Upper lobe of left lung (tissue), 6 donors: ENCODE results near the gene NODAL. TPM values are rescaled to one million over a fixed set of nuclear protein-coding genes. Genes with fewer than 3 reads are reported as not detected.

ENCODE experiments used
- ATAC-seq, 2 donors: fragments of 200-7000 bp; cut with Tn5 transposase; one replicate each; pipeline ENCODE4 v1.9.1; 2022; ENCODE audit warnings: mild to moderate bottlenecking in 2 of 2, moderate library complexity in 2 of 2; ENCODE audit not compliant: low FRiP score in 2 of 2
- DNase-seq, 2 donors: peaks; one replicate each; pipeline ENCODE4 v3.0.0-alpha.2; 2019 to 2020
- H3K27ac ChIP-seq, 4 donors: fragments of 200-600 bp; sonication (generic); one replicate each; pipeline ENCODE4 v1.5.1; 2016 to 2019
- H3K27me3 ChIP-seq, 4 donors: fragments of 200-600 bp; sonication (generic); one replicate each; pipeline ENCODE4 v1.5.1; 2017 to 2019
- H3K36me3 ChIP-seq, 4 donors: fragments of 200-600 bp; sonication (generic); one replicate each; pipeline ENCODE4 v1.5.1; 2016 to 2019
- H3K4me1 ChIP-seq, 4 donors: fragments of 200-600 bp; sonication (generic); one replicate each; pipeline ENCODE4 v1.5.1; 2018 to 2019
- H3K4me3 ChIP-seq, 4 donors: fragments of 200-600 bp; sonication (generic); one replicate each; pipeline ENCODE4 v1.5.1; 2017 to 2019; ENCODE audit warnings: mild to moderate bottlenecking in 2 of 4, moderate library complexity in 1 of 4
- H3K9me3 ChIP-seq, 4 donors: fragments of 200-600 bp; sonication (generic); one replicate each; pipeline ENCODE4 v1.5.1; 2018 to 2019
- CTCF ChIP-seq, 6 experiments: fragments of 450-650 bp in 4 of 6; fragments of 200-600 bp in 2 of 6; sonication (generic) in 2 of 6; IDR thresholded peaks; one replicate each; pipeline ENCODE4 v1.5.1; 2016 to 2019; ENCODE audit warnings: antibody characterized with exemption in 6 of 6
- EP300 ChIP-seq, 4 donors: sonication (generic); formaldehyde crosslinking; IDR thresholded peaks; one replicate each; pipeline ENCODE4 v1.5.1; 2017; ENCODE audit warnings: antibody characterized with exemption in 4 of 4, control low read depth in 2 of 4
- POLR2A ChIP-seq, 4 donors: fragments of 450-650 bp; IDR thresholded peaks; one replicate each; pipeline ENCODE4 v1.5.1; 2016 to 2017; ENCODE audit warnings: antibody characterized with exemption in 4 of 4, mild to moderate bottlenecking in 2 of 4
- POLR2AphosphoS5 ChIP-seq, 2 donors: sonication (generic); formaldehyde crosslinking; IDR thresholded peaks; one replicate each; pipeline ENCODE4 v1.5.1; 2017; ENCODE audit warnings: antibody characterized with exemption in 2 of 2
- WGBS, 2 donors: methylation state at CpG; one replicate each; pipeline ENCODE4 v1.1.5; 2017 to 2018; 5-methylcytosine and 5-hydroxymethylcytosine counted together
- total RNA-seq, 6 donors: library from RNA; depleted of rRNA in 4 of 6; stranded (reverse); fragments of >200 nt in 4 of 6; gene quantifications; one replicate each; pipeline versions ENCODE4 v1.1.0 to v1.2.1, GENCODE V29; 2016 to 2021
- donor health status: DM: no; HTN: no; CAD: no; lungs with moderate emphysema.
- donor health status: DM: no; HTN: yes; CAD: no; lungs with severe emphysema.

Gene NODAL
- total RNA-seq, 6 donors from 2014 or later: not detected

GRCh38 chr10:70404787-70405036 lies 36.8 kb downstream of the NODAL start:
- ATAC-seq: peak in 1 of 2 donors; percentile 8
- no peaks in the 10 kb centered on the region for H3K27me3 ChIP-seq
- peak overlapping the region; percentile 96 to 100 (median 98) for H3K27ac ChIP-seq
- peak overlapping the region; percentile 79 to 99 (median 94) for H3K4me3 ChIP-seq
- TF ChIP-seq CTCF (IDR thresholded peaks at IDR 0.05): no peak
- TF ChIP-seq POLR2AphosphoS5 (IDR thresholded peaks at IDR 0.05): no peak
- TF ChIP-seq EP300 (IDR thresholded peaks at IDR 0.05): no peak
- TF ChIP-seq POLR2A (IDR thresholded peaks at IDR 0.05): no peak
- no peaks in the 10 kb centered on the region for H3K9me3 ChIP-seq
- DNase-seq: no peak
- 0% methylated on average over 10 to 11 of the region's 11 CpGs for WGBS, 2 donors
- H3K36me3 ChIP-seq: peaks cover 0 to 7% (median 0%) of the 10 kb centered on the region in 4 donors
- H3K4me1 ChIP-seq: peaks cover 36 to 54% (median 39%) of the 10 kb centered on the region in 4 donors

- WGBS, 2 donors: 2% methylated on average over 9 to 47 of the region's 103 CpGs
- ATAC-seq: peak; percentile 97
- peak within 1 kb of the TSS; percentile 96 to 100 (median 98) for H3K27ac ChIP-seq
- no peaks in the 10 kb centered on the region for H3K9me3 ChIP-seq
- peak; percentile 98 to 100 for DNase-seq
- H3K27me3 ChIP-seq: no peaks in the 10 kb centered on the region
- TF ChIP-seq POLR2A (IDR thresholded peaks at IDR 0.05) (peak in 3 of 4 donors; percentile 73 to 99 (median 99)), EP300 (IDR thresholded peaks at IDR 0.05) (peak in 1 of 4 donors; percentile 59), POLR2AphosphoS5 (IDR thresholded peaks at IDR 0.05) (peak; percentile 99), CTCF (IDR thresholded peaks at IDR 0.05) (no peak)
- peak within 1 kb of the TSS; percentile 79 to 99 (median 94) for H3K4me3 ChIP-seq
- H3K36me3 ChIP-seq: peaks cover 0 to 4% (median 0%) of the 10 kb centered on the region in 4 donors
- peaks cover 34 to 49% (median 34%) of the 10 kb centered on the region in 4 donors for H3K4me1 ChIP-seq
Observed at GRCh38 chr10:70404036-70404786, 37.3 kb downstream of the NODAL start, which contains the start of gene EIF4EBP2. Gene EIF4EBP2, plus strand, starts transcription at chr10:70404145. Its CDS starts 257 bp downstream, at chr10:70404402.

- H3K4me3 ChIP-seq: peak overlapping the region in 3 of 4 donors; percentile 79 to 99 (median 96)
- WGBS, 2 donors: 3 to 5% methylated on average over 11 to 12 of the region's 12 CpGs
- no peak for TF ChIP-seq EP300 (IDR thresholded peaks at IDR 0.05)
- no peak for DNase-seq
- no peak for ATAC-seq
- no peaks in the 10 kb centered on the region for H3K9me3 ChIP-seq
- peaks cover 27 to 42% (median 28%) of the 10 kb centered on the region in 4 donors for H3K4me1 ChIP-seq
- no peaks in the 10 kb centered on the region for H3K27me3 ChIP-seq
- H3K36me3 ChIP-seq: peaks cover 0 to 4% (median 0%) of the 10 kb centered on the region in 4 donors
- peak overlapping the region; percentile 96 to 100 (median 98) for H3K27ac ChIP-seq
Observed at GRCh38 chr10:70403483-70404035, 37.9 kb downstream of the NODAL start.

- Histone ChIP-seq H3K9me3 (no peaks in the 10 kb centered on the region), H3K4me3 (no peak overlapping the region), H3K4me1 (peaks cover 3 to 5% (median 4%) of the 10 kb centered on the region in 4 donors), H3K27ac (no peak overlapping the region), H3K27me3 (no peaks in the 10 kb centered on the region), H3K36me3 (no peaks in the 10 kb centered on the region)
- DNase-seq (no peak), ATAC-seq (no peak)
- WGBS, 2 donors: 96% methylated on average over 3 of the region's 3 CpGs
- TF ChIP-seq CTCF (IDR thresholded peaks at IDR 0.05) (no peak), POLR2AphosphoS5 (IDR thresholded peaks at IDR 0.05) (no peak), POLR2A (IDR thresholded peaks at IDR 0.05) (no peak), EP300 (IDR thresholded peaks at IDR 0.05) (no peak)
Observed at GRCh38 chr10:70399177-70399576, 42.3 kb downstream of the NODAL start.

GRCh38 chr10:70396140-70396539 lies 45.3 kb downstream of the NODAL start:
- Histone ChIP-seq H3K27ac (no peak overlapping the region), H3K9me3 (no peaks in the 10 kb centered on the region), H3K4me1 (no peaks in the 10 kb centered on the region), H3K36me3 (no peaks in the 10 kb centered on the region), H3K27me3 (no peaks in the 10 kb centered on the region), H3K4me3 (no peak overlapping the region)
- 95 to 100% methylated on average over 1 of the region's 1 CpG for WGBS, 2 donors
- ATAC-seq: no peak
- TF ChIP-seq CTCF (IDR thresholded peaks at IDR 0.05) (no peak), POLR2AphosphoS5 (IDR thresholded peaks at IDR 0.05) (no peak), EP300 (IDR thresholded peaks at IDR 0.05) (no peak), POLR2A (IDR thresholded peaks at IDR 0.05) (no peak)
- no peak for DNase-seq
